Liver (tissue), 9 donors: ENCODE results near the gene SET. TPM values are rescaled to one million over a fixed set of nuclear protein-coding genes. Genes with fewer than 3 reads are reported as not detected.
A peak's percentile ranks its signal among the peaks of the same experiment; 100 is the strongest.

Experiments used
- DNase-seq: peaks from one replicate; pipeline ENCODE4 v3.0.0-alpha.2; 2017; ENCODE audit warnings: low spot score
- H3K27ac ChIP-seq, 2 donors: one replicate each; pipeline ENCODE4 v1.7.0; 2013; ENCODE audit warnings: inconsistent platforms in 2 of 2, low read length in 2 of 2, control low read depth in 1 of 2, low read depth in 1 of 2, mild to moderate bottlenecking in 1 of 2
- H3K27me3 ChIP-seq, 4 donors: one replicate each; pipeline versions ENCODE4 v1.6.1 to v1.7.0; 2013; ENCODE audit warnings: low read length in 3 of 4, inconsistent platforms in 1 of 4, mild to moderate bottlenecking in 1 of 4, moderate library complexity in 1 of 4; ENCODE audit not compliant: control insufficient read depth in 4 of 4, insufficient read depth in 4 of 4
- H3K36me3 ChIP-seq, 4 donors: one replicate each; pipeline versions ENCODE4 v1.6.1 to v1.7.0; 2013; ENCODE audit warnings: low read length in 3 of 4, mild to moderate bottlenecking in 3 of 4, low read depth in 1 of 4, moderate library complexity in 1 of 4; ENCODE audit not compliant: control insufficient read depth in 4 of 4, insufficient read depth in 3 of 4
- H3K4me1 ChIP-seq, 4 donors: one replicate each; pipeline versions ENCODE4 v1.6.1 to v1.7.0; 2013; ENCODE audit warnings: low read length in 3 of 4, mild to moderate bottlenecking in 3 of 4, moderate library complexity in 1 of 4; ENCODE audit not compliant: control insufficient read depth in 4 of 4, insufficient read depth in 4 of 4
- H3K4me3 ChIP-seq, 3 donors: one replicate each; pipeline versions ENCODE4 v1.6.1 to v1.7.0; 2013; ENCODE audit warnings: low read length in 3 of 3, control low read depth in 1 of 3, low read depth in 1 of 3, mild to moderate bottlenecking in 1 of 3
- H3K9ac ChIP-seq, 2 donors: one replicate each; pipeline ENCODE4 v1.7.0; 2013; ENCODE audit warnings: low read length in 2 of 2, mild to moderate bottlenecking in 2 of 2, moderate library complexity in 2 of 2, control low read depth in 1 of 2, low read depth in 1 of 2
- H3K9me3 ChIP-seq, 4 donors: one replicate each; pipeline versions ENCODE4 v1.6.1 to v1.7.0; 2013; ENCODE audit warnings: low read length in 3 of 4; ENCODE audit not compliant: control insufficient read depth in 4 of 4
- EGR1 ChIP-seq, 2 donors: IDR thresholded peaks; 2 replicates each; pipeline ENCODE4 v1.6.1; 2016 to 2018; ENCODE audit warnings: antibody characterized with exemption in 2 of 2, low read depth in 2 of 2
- FOXA1 ChIP-seq: IDR thresholded peaks from 2 replicates; pipeline ENCODE4 v1.6.1; 2016; ENCODE audit warnings: antibody characterized with exemption
- FOXA2 ChIP-seq: IDR thresholded peaks from 2 replicates; pipeline ENCODE4 v1.6.1; 2016; ENCODE audit warnings: antibody characterized with exemption
- GABPA ChIP-seq, 2 donors: IDR thresholded peaks in 1 of 2; conservative IDR thresholded peaks in 1 of 2; 2 replicates each; pipeline ENCODE4 v1.6.1; 2016; ENCODE audit warnings: antibody characterized with exemption in 2 of 2, mild to moderate bottlenecking in 1 of 2, moderate library complexity in 1 of 2
- HNF4A ChIP-seq, 2 donors: conservative IDR thresholded peaks; 2 replicates each; pipeline ENCODE4 v1.6.1; 2016; ENCODE audit warnings: antibody characterized with exemption in 2 of 2, mild to moderate bottlenecking in 2 of 2
- HNF4G ChIP-seq: IDR thresholded peaks from 2 replicates; pipeline ENCODE4 v1.6.1; 2016; ENCODE audit warnings: antibody characterized with exemption
- JUND ChIP-seq, 2 donors: IDR thresholded peaks; 2 replicates each; pipeline ENCODE4 v1.6.1; 2016; ENCODE audit warnings: antibody characterized with exemption in 2 of 2
- NR2F2 ChIP-seq: IDR thresholded peaks from 2 replicates; pipeline ENCODE4 v1.6.1; 2016; ENCODE audit warnings: antibody characterized with exemption
- RAD21 ChIP-seq, 2 donors: IDR thresholded peaks; 2 replicates each; pipeline ENCODE4 v1.6.1; 2016; ENCODE audit warnings: antibody characterized with exemption in 2 of 2, mild to moderate bottlenecking in 2 of 2
- RXRA ChIP-seq, 2 donors: IDR thresholded peaks; 2 replicates each; pipeline ENCODE4 v1.6.1; 2017 to 2018; ENCODE audit warnings: antibody characterized with exemption in 2 of 2, mild to moderate bottlenecking in 1 of 2
- SP1 ChIP-seq: IDR thresholded peaks from 2 replicates; pipeline ENCODE4 v1.6.1; 2018; ENCODE audit warnings: antibody characterized with exemption, mild to moderate bottlenecking
- TAF1 ChIP-seq: conservative IDR thresholded peaks from 2 replicates; pipeline ENCODE4 v1.6.1; 2016; ENCODE audit warnings: antibody characterized with exemption, mild to moderate bottlenecking
- YY1 ChIP-seq: IDR thresholded peaks from 2 replicates; pipeline ENCODE4 v1.6.1; 2016; ENCODE audit warnings: antibody characterized with exemption, mild to moderate bottlenecking
- WGBS: extraction: QIAGEN DNeasy Blood & Tissue Kit; methylation state at CpG from one replicate; pipeline ENCODE4 v1.1.7; 2013; 5-methylcytosine and 5-hydroxymethylcytosine counted together
- polyA plus RNA-seq, 2 donors: library from polyadenylated mRNA; stranded (reverse) in 1 of 2; unstranded in 1 of 2; fragments of 200-250 nt in 1 of 2; fragments of >200 nt in 1 of 2; fragmentation: Nextera tagmentation in 1 of 2; extraction: Ambion mirVana in 1 of 2; gene quantifications; one replicate each; pipeline versions ENCODE4 v1.2.1 to v1.2.3, GENCODE V29; 2013 to 2015
- total RNA-seq, 2 donors: library from RNA; depleted of rRNA; stranded (reverse); fragments of >200 nt; gene quantifications; one replicate each; pipeline ENCODE4 v1.2.3, GENCODE V29; 2014
- TF ChIP-seq, protein P1 (sequence below): IDR thresholded peaks from 2 replicates; pipeline ENCODE4 v1.6.1; 2016; ENCODE audit warnings: antibody characterized with exemption
- TF ChIP-seq, protein P2 (sequence below): fragments of 150-350 bp; IDR thresholded peaks from 2 replicates; pipeline ENCODE4 v1.5.1; 2017; ENCODE audit warnings: improper control_type of control experiment, low read depth, low read length; ENCODE audit not compliant: missing input control
- TF ChIP-seq, protein P3 (sequence below): IDR thresholded peaks from 2 replicates; pipeline ENCODE4 v1.6.1; 2016; ENCODE audit warnings: antibody characterized with exemption, mild to moderate bottlenecking
- TF ChIP-seq, protein P4 (sequence below): IDR thresholded peaks from 2 replicates; pipeline ENCODE4 v1.6.1; 2016; ENCODE audit warnings: antibody characterized with exemption
- TF ChIP-seq, protein P5 (sequence below): IDR thresholded peaks from 2 replicates; pipeline ENCODE4 v1.6.1; 2016; ENCODE audit warnings: antibody characterized with exemption
- donor health status: healthy.
- donor health status: healthy.
- donor health status: healthy.
- donor health status: healthy.
- donor health status: healthy.

SET gene
- total and polyA plus RNA-seq, 4 donors, result 58.2 to 95.6 (median 69.3) TPM

DNA sequence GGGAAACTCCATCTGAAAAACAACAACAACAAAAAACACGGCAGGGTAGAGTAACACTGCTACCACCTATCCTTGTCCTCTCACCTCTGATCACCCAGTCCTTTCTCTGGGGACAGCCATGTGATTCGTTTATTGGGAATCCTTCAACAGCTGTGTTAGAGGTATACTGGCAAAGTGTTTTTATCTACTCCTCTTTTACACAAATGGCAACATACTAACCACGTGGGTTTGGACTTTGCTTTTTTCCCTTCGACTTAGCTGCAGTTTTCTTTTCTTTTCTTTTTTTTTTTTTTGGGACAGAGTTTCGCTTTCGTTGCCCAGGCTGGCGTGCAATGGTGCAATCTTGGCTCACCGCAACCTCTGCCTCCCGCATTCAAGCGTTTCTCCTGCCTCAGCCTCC lies 11.2 kb upstream of the SET start:
- H3K9me3 ChIP-seq, result no peaks in the 10 kb centered on the region
- H3K27me3 ChIP-seq, result no peaks in the 10 kb centered on the region
- peaks cover 0 to 5% (median 0%) of the 10 kb centered on the region in 4 donors for H3K4me1 ChIP-seq
- peak overlapping the region; percentile 28 to 83 (median 33) for H3K4me3 ChIP-seq
- WGBS, result 40% methylated on average over 10 of the region's 10 CpGs
- no peak for TF ChIP-seq FOXA1
- TF ChIP-seq, protein P1, sequence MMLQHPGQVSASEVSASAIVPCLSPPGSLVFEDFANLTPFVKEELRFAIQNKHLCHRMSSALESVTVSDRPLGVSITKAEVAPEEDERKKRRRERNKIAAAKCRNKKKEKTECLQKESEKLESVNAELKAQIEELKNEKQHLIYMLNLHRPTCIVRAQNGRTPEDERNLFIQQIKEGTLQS, result peak; percentile 26
- TF ChIP-seq SP1, result peak; percentile 81
- peak; percentile 52 for TF ChIP-seq HNF4G
- TF ChIP-seq FOXA2, result no peak
- peak in 1 of 2 donors; percentile 23 for TF ChIP-seq RAD21 (IDR thresholded peaks at IDR 0.05)
- TF ChIP-seq TAF1, result peak; percentile 35
- TF ChIP-seq GABPA (IDR thresholded peaks at IDR 0.05 in 1 of 2, conservative IDR thresholded peaks at IDR 0.05 in 1 of 2), result no peak
- TF ChIP-seq NR2F2, result no peak
- TF ChIP-seq, protein P2, sequence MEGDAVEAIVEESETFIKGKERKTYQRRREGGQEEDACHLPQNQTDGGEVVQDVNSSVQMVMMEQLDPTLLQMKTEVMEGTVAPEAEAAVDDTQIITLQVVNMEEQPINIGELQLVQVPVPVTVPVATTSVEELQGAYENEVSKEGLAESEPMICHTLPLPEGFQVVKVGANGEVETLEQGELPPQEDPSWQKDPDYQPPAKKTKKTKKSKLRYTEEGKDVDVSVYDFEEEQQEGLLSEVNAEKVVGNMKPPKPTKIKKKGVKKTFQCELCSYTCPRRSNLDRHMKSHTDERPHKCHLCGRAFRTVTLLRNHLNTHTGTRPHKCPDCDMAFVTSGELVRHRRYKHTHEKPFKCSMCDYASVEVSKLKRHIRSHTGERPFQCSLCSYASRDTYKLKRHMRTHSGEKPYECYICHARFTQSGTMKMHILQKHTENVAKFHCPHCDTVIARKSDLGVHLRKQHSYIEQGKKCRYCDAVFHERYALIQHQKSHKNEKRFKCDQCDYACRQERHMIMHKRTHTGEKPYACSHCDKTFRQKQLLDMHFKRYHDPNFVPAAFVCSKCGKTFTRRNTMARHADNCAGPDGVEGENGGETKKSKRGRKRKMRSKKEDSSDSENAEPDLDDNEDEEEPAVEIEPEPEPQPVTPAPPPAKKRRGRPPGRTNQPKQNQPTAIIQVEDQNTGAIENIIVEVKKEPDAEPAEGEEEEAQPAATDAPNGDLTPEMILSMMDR, result no peak
- TF ChIP-seq, protein P3, sequence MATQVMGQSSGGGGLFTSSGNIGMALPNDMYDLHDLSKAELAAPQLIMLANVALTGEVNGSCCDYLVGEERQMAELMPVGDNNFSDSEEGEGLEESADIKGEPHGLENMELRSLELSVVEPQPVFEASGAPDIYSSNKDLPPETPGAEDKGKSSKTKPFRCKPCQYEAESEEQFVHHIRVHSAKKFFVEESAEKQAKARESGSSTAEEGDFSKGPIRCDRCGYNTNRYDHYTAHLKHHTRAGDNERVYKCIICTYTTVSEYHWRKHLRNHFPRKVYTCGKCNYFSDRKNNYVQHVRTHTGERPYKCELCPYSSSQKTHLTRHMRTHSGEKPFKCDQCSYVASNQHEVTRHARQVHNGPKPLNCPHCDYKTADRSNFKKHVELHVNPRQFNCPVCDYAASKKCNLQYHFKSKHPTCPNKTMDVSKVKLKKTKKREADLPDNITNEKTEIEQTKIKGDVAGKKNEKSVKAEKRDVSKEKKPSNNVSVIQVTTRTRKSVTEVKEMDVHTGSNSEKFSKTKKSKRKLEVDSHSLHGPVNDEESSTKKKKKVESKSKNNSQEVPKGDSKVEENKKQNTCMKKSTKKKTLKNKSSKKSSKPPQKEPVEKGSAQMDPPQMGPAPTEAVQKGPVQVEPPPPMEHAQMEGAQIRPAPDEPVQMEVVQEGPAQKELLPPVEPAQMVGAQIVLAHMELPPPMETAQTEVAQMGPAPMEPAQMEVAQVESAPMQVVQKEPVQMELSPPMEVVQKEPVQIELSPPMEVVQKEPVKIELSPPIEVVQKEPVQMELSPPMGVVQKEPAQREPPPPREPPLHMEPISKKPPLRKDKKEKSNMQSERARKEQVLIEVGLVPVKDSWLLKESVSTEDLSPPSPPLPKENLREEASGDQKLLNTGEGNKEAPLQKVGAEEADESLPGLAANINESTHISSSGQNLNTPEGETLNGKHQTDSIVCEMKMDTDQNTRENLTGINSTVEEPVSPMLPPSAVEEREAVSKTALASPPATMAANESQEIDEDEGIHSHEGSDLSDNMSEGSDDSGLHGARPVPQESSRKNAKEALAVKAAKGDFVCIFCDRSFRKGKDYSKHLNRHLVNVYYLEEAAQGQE, result peak; percentile 37
- no peak for TF ChIP-seq EGR1 (IDR thresholded peaks at IDR 0.05; ENCODE audit: low read depth in 2 of 2)
- TF ChIP-seq, protein P4, sequence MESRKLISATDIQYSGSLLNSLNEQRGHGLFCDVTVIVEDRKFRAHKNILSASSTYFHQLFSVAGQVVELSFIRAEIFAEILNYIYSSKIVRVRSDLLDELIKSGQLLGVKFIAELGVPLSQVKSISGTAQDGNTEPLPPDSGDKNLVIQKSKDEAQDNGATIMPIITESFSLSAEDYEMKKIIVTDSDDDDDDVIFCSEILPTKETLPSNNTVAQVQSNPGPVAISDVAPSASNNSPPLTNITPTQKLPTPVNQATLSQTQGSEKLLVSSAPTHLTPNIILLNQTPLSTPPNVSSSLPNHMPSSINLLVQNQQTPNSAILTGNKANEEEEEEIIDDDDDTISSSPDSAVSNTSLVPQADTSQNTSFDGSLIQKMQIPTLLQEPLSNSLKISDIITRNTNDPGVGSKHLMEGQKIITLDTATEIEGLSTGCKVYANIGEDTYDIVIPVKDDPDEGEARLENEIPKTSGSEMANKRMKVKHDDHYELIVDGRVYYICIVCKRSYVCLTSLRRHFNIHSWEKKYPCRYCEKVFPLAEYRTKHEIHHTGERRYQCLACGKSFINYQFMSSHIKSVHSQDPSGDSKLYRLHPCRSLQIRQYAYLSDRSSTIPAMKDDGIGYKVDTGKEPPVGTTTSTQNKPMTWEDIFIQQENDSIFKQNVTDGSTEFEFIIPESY, result no peak
- TF ChIP-seq, protein P5, sequence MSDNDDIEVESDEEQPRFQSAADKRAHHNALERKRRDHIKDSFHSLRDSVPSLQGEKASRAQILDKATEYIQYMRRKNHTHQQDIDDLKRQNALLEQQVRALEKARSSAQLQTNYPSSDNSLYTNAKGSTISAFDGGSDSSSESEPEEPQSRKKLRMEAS, result peak; percentile 61
- peak; percentile 68 for TF ChIP-seq YY1
- TF ChIP-seq HNF4A (conservative IDR thresholded peaks at IDR 0.05), result peak; percentile 81 to 83
- peak; percentile 43 for TF ChIP-seq JUND (IDR thresholded peaks at IDR 0.05)
- TF ChIP-seq RXRA (IDR thresholded peaks at IDR 0.05), result peak in 1 of 2 donors; percentile 59
- peak overlapping the region; percentile 72 to 78 for H3K27ac ChIP-seq
- DNase-seq, result no peak
- peak overlapping the region in 1 of 2 donors; percentile 4 for H3K9ac ChIP-seq
- no peaks in the 10 kb centered on the region for H3K36me3 ChIP-seq
